Keratinocyte (primary cell): ENCODE data around the gene SEL1L3. TPM values are rescaled to one million over a fixed set of nuclear protein-coding genes. Genes with fewer than 3 reads are reported as not detected.

Experiments used
- DNase-seq: peaks from one replicate; pipeline ENCODE4 v3.0.0-alpha.2; 2011; ENCODE audit warnings: low read depth, missing footprints, low spot score
- FAIRE-seq: peaks from 2 replicates; lab custom pipeline; 2011; peaks lifted over from hg19 to GRCh38; lab: Jason Lieb, UNC
- H2AFZ ChIP-seq: 2 replicates; pipeline ENCODE4 v1.6.0; 2012; ENCODE audit warnings: low read length, control low read depth, inconsistent platforms; ENCODE audit not compliant: control insufficient read depth
- H3K27ac ChIP-seq: 2 replicates; pipeline ENCODE4 v1.5.1; 2011; ENCODE audit warnings: low read length; ENCODE audit not compliant: control insufficient read depth, insufficient read depth
- H3K27me3 ChIP-seq: 3 replicates; pipeline ENCODE4 v1.6.0; 2011; ENCODE audit warnings: low read length; ENCODE audit not compliant: control insufficient read depth, insufficient read depth; ENCODE audit errors: extremely low read depth
- H3K36me3 ChIP-seq, 2 experiments: 2 replicates in 1 of 2; 3 replicates in 1 of 2; pipeline ENCODE4 v1.5.1; 2011; ENCODE audit warnings: low read length in 2 of 2, mild to moderate bottlenecking in 1 of 2; ENCODE audit not compliant: control insufficient read depth in 2 of 2, insufficient read depth in 2 of 2; ENCODE audit errors: extremely low read depth in 1 of 2
- H3K4me1 ChIP-seq: 3 replicates; pipeline ENCODE4 v1.5.1; 2011; ENCODE audit warnings: low read length; ENCODE audit not compliant: control insufficient read depth, insufficient read depth; ENCODE audit errors: extremely low read depth
- H3K4me2 ChIP-seq: 3 replicates; pipeline ENCODE4 v1.6.0; 2011; ENCODE audit warnings: low read depth, low read length; ENCODE audit not compliant: control insufficient read depth, insufficient read depth; ENCODE audit errors: extremely low read depth
- H3K4me3 ChIP-seq, 3 experiments: fragments of 200-600 bp in 1 of 3; sonication (generic) in 1 of 3; 2 replicates in 2 of 3; 3 replicates in 1 of 3; pipeline ENCODE4 v1.5.1; 2011 to 2016; ENCODE audit warnings: low read length in 3 of 3, mild to moderate bottlenecking in 3 of 3, control low read depth in 2 of 3, inconsistent platforms in 1 of 3, low read depth in 1 of 3, mixed read lengths in 1 of 3, mixed run types in 1 of 3, moderate library complexity in 1 of 3; ENCODE audit not compliant: control insufficient read depth in 2 of 3, insufficient read depth in 2 of 3; ENCODE audit errors: extremely low read depth in 1 of 3
- H3K79me2 ChIP-seq: 2 replicates; pipeline ENCODE4 v1.6.0; 2012; ENCODE audit warnings: low read length; ENCODE audit not compliant: control insufficient read depth, insufficient read depth
- H3K9ac ChIP-seq: 3 replicates; pipeline ENCODE4 v1.6.0; 2011; ENCODE audit warnings: low read length; ENCODE audit not compliant: control insufficient read depth, insufficient read depth; ENCODE audit errors: extremely low read depth
- H3K9me1 ChIP-seq: 3 replicates; pipeline ENCODE4 v1.6.0; 2011; ENCODE audit warnings: low read length; ENCODE audit not compliant: control insufficient read depth, insufficient read depth; ENCODE audit errors: extremely low read depth
- H3K9me3 ChIP-seq: 2 replicates; pipeline ENCODE4 v1.5.1; 2012; ENCODE audit warnings: low read depth, low read length; ENCODE audit not compliant: control insufficient read depth
- H4K20me1 ChIP-seq: 3 replicates; pipeline ENCODE4 v1.6.0; 2011; ENCODE audit warnings: low read length; ENCODE audit not compliant: control insufficient read depth, insufficient read depth; ENCODE audit errors: extremely low read depth
- EZH2 ChIP-seq: IDR thresholded peaks from one replicate; pipeline ENCODE4 v1.6.1; 2012; ENCODE audit warnings: inconsistent platforms, mild to moderate bottlenecking, low read length, moderate library complexity
- dilution Hi-C: fragments of 300-500 bp; cut with MboI; formaldehyde crosslinking; loops from one replicate; pipeline ENCODE4 v1.7.0; 2020; ENCODE audit warnings: low sequenced_read_pairs; ENCODE audit not compliant: extremely low pct_ligation_motif_present
- polyA plus RNA-seq, 5 experiments: library from polyadenylated mRNA; depleted of rRNA in 3 of 5; stranded (reverse) in 3 of 5; stranded (forward) in 1 of 5; unstranded in 1 of 5; fragments of >200 nt; gene quantifications; 1 replicate in 1 of 5; 2 replicates in 3 of 5; 3 replicates in 1 of 5; pipeline versions ENCODE4 v1.2.1 to v1.2.3, GENCODE V29; 2011 to 2012; ENCODE audit warnings: missing spikeins in 2 of 5, low read depth in 1 of 5, low replicate concordance in 1 of 5
- TF ChIP-seq, protein P1 (sequence below), 3 experiments: IDR thresholded peaks in 1 of 3; conservative IDR thresholded peaks in 1 of 3; optimal IDR thresholded peaks in 1 of 3; 2 replicates in 2 of 3; 3 replicates in 1 of 3; pipeline versions ENCODE3 to v1.5.1; 2011; ENCODE audit warnings: low read length in 3 of 3, mild to moderate bottlenecking in 3 of 3, moderate library complexity in 2 of 3, control low read depth in 1 of 3, inconsistent platforms in 1 of 3; ENCODE audit not compliant: insufficient read depth in 2 of 3; ENCODE audit errors: extremely low read depth in 1 of 3

Gene SEL1L3
- polyA plus RNA-seq, 1 donor (not counting 4 experiments of a cell fraction or from before 2014, with no cell fraction given), result 67.9 TPM

- no peaks in the 10 kb centered on the region for H3K9me1 ChIP-seq
- no peaks in the 10 kb centered on the region for H3K79me2 ChIP-seq
- H3K36me3 ChIP-seq, result no peaks in the 10 kb centered on the region
- no peak overlapping the region for H2AFZ ChIP-seq
- no peak for TF ChIP-seq EZH2
- TF ChIP-seq, protein P1, sequence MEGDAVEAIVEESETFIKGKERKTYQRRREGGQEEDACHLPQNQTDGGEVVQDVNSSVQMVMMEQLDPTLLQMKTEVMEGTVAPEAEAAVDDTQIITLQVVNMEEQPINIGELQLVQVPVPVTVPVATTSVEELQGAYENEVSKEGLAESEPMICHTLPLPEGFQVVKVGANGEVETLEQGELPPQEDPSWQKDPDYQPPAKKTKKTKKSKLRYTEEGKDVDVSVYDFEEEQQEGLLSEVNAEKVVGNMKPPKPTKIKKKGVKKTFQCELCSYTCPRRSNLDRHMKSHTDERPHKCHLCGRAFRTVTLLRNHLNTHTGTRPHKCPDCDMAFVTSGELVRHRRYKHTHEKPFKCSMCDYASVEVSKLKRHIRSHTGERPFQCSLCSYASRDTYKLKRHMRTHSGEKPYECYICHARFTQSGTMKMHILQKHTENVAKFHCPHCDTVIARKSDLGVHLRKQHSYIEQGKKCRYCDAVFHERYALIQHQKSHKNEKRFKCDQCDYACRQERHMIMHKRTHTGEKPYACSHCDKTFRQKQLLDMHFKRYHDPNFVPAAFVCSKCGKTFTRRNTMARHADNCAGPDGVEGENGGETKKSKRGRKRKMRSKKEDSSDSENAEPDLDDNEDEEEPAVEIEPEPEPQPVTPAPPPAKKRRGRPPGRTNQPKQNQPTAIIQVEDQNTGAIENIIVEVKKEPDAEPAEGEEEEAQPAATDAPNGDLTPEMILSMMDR (optimal IDR thresholded peaks at IDR 0.05 in 1 of 3, IDR thresholded peaks at IDR 0.05 in 1 of 3, conservative IDR thresholded peaks at IDR 0.05 in 1 of 3; ENCODE audit: extremely low read depth in 1 of 3, insufficient read depth in 2 of 3, low read length in 3 of 3), result no peak
- no peak overlapping the region for H3K4me2 ChIP-seq
- dilution Hi-C loops, result no loop called here
- no peak overlapping the region for H3K9ac ChIP-seq
- no peak overlapping the region for H3K27ac ChIP-seq
- peaks cover 2% of the 10 kb centered on the region for H3K27me3 ChIP-seq
- H4K20me1 ChIP-seq, result no peaks in the 10 kb centered on the region
- H3K4me3 ChIP-seq, result no peak overlapping the region
- no peaks in the 10 kb centered on the region for H3K9me3 ChIP-seq
- H3K4me1 ChIP-seq, result peaks cover 20% of the 10 kb centered on the region
- no peak for DNase-seq
- FAIRE-seq, result no peak
Measured at GRCh38 chr4:25883565-25883964, 20.8 kb upstream of the SEL1L3 start.

GRCh38 chr4:25882226-25882625, 19.4 kb upstream of the SEL1L3 start:
- Histone ChIP-seq H3K9ac (no peak overlapping the region), H4K20me1 (no peaks in the 10 kb centered on the region), H3K27me3 (peaks cover 2% of the 10 kb centered on the region), H3K9me1 (no peaks in the 10 kb centered on the region), H3K4me3 (no peak overlapping the region), H2AFZ (no peak overlapping the region), H3K4me2 (no peak overlapping the region), H3K9me3 (no peaks in the 10 kb centered on the region), H3K4me1 (peaks cover 20% of the 10 kb centered on the region), H3K36me3 (no peaks in the 10 kb centered on the region), H3K27ac (no peak overlapping the region), H3K79me2 (no peaks in the 10 kb centered on the region)
- FAIRE-seq (no peak), DNase-seq (no peak)
- dilution Hi-C loops, result no loop called here
- TF ChIP-seq, protein P1 (optimal IDR thresholded peaks at IDR 0.05 in 1 of 3, IDR thresholded peaks at IDR 0.05 in 1 of 3, conservative IDR thresholded peaks at IDR 0.05 in 1 of 3; ENCODE audit: extremely low read depth in 1 of 3, insufficient read depth in 2 of 3, low read length in 3 of 3), result no peak
- no peak for TF ChIP-seq EZH2
